Astrocyte of the spinal cord (primary cell): ENCODE results near the gene SERPINI1.
"Not testable (repeated sequence)": the region's sequence is repeated elsewhere in the genome, so short reads cannot be mapped to it uniquely, and the experiment has no call there.

Experiments
- DNase-seq: peaks from one replicate; pipeline ENCODE4 v3.0.0; 2011; ENCODE audit warnings: low read depth, low spot score
- H3K4me3 ChIP-seq: 2 replicates; pipeline ENCODE4 v1.5.1; 2011; ENCODE audit warnings: low read depth, mild to moderate bottlenecking, low read length, moderate library complexity
- in situ Hi-C: cut with HindIII; loops from 2 replicates; pipeline ENCODE4 v1.10.0; 2017; ENCODE audit warnings: low sequenced_read_pairs
- TF ChIP-seq, protein P1 (sequence below): IDR thresholded peaks from 2 replicates; pipeline ENCODE4 v1.5.1; 2012; ENCODE audit warnings: low read depth, mild to moderate bottlenecking, low read length, inconsistent platforms

Gene SERPINI1

DNA sequence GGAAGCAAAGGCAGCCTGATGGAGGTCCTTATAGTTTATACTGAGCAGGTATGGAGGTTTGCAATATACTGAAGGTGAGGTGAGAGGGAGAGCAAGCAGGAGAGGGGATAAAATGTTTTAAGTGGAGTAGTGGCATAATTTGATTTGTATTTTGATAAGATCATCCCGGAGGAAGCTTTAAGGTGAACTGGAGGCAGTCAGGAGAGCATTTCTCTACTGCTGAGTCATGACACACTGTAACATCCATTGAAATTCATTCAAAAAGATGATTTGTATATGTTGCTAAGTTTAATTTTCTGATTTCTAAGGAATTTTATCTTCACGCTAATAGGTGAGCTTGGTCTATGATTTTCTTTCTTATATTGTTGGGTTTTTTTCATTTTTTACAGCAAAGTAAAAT is 81.4 kb downstream of the SERPINI1 start:
- TF ChIP-seq, protein P1, sequence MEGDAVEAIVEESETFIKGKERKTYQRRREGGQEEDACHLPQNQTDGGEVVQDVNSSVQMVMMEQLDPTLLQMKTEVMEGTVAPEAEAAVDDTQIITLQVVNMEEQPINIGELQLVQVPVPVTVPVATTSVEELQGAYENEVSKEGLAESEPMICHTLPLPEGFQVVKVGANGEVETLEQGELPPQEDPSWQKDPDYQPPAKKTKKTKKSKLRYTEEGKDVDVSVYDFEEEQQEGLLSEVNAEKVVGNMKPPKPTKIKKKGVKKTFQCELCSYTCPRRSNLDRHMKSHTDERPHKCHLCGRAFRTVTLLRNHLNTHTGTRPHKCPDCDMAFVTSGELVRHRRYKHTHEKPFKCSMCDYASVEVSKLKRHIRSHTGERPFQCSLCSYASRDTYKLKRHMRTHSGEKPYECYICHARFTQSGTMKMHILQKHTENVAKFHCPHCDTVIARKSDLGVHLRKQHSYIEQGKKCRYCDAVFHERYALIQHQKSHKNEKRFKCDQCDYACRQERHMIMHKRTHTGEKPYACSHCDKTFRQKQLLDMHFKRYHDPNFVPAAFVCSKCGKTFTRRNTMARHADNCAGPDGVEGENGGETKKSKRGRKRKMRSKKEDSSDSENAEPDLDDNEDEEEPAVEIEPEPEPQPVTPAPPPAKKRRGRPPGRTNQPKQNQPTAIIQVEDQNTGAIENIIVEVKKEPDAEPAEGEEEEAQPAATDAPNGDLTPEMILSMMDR: no peak

DNA sequence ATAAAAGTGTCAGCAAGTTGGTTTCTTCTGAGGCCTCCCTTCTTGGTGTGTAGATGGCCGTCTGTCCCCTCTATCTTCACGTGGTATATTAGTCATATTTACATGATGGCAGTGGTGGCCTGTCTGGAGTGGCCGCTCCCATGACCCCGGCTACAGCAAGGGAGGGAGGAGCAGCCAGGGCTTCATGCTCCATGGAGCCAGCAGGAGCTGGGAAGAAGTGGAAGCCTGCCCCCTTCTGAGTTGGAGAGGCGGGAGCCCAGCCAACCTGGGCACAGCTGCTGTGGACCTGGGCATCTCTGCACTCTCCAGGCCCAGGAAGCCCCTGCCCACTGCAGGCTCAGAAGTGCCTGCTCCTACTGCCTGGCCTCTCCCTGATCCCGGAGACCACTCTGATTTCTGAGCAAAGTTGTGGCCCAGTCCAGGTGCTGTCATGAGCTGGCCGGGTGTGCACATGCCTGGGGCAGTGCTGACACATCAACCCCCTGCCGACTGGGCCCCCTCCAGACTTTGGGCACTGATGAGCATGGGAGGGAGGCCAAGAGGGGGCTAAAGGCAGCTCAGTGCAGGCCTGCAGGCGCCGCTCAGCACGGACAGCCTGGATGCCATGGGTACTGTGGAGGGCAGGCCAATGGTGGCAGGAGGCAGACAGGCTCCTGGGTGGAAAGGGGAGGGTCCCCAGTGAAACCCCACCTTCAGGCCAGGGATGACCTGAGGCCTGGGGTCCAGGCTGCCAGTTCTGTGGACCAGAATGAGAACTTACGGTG is 84.8 kb downstream of the SERPINI1 start:
- in situ Hi-C loops: no loop called here
- H3K4me3 ChIP-seq: no peak overlapping the region
- TF ChIP-seq, protein P1: no peak
- no peak for DNase-seq

More for the DNA sequence above, 81.4 kb downstream of the SERPINI1 start:
- H3K4me3 ChIP-seq: no peak overlapping the region
- no peak for DNase-seq
- in situ Hi-C loops: no loop called here

DNA sequence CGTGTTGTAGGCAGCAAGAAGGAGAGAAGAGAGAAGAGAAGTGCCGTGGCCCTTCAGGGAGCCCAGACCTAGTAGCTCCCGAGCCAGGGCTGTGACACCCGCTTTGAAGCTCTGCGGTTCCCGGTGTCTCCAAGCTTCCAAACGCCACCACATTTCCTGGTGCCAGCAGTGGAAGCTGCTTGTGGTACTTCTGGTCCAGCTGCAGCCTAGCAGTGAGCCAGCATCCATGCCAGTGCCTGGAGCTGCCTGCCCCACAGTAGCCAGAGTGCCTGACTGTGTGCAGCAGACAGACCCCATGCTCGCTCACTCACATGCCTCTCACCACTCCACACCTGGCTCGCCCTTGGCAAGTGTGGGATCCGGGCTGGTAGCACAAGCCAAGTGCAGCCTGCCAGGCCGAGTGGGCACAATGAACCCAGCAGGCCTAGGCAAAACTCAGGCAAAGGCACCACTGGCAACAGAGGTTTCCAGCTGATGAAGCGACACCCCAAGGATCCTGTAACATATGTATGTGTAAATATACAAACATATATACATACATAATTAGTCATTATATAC is 85.8 kb downstream of the SERPINI1 start:
- no peak overlapping the region for H3K4me3 ChIP-seq
- TF ChIP-seq, protein P1: no peak
- no peak for DNase-seq
- in situ Hi-C loops: no loop called here

- in situ Hi-C loops: no loop called here
- DNase-seq: no peak
Observed at GRCh38 chr3:167823738-167824137, 88.2 kb downstream of the SERPINI1 start.

DNA sequence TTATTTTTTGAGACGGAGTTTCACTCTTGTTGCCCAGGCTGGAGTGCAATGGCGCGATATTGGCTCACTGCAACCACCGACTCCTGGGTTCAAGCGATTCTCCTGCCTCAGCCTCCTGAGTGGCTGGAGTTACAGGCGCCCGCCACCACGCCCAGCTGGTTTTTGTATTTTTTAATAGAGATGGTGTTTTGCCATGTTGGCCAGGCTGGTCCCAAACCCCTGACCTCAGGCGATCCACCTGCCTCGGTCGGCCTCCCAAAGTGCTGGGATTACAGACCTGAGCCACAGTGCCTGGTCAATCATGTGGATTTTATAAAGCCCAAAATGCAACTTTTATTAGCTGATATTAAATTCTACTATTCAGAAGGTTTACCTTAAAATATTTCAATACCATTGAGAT is 92.1 kb downstream of the SERPINI1 start:
- in situ Hi-C loops, DNase-seq: not testable (repeated sequence)

More at GRCh38 chr3:167823738-167824137, 88.2 kb downstream of the SERPINI1 start:
- TF ChIP-seq, protein P1: no peak
- no peak overlapping the region for H3K4me3 ChIP-seq

GRCh38 chr3:167829071-167829470 is 93.5 kb downstream of the SERPINI1 start:
- DNase-seq: no peak
- TF ChIP-seq, protein P1: no peak
- H3K4me3 ChIP-seq: no peak overlapping the region
- in situ Hi-C loops: no loop called here

More for the DNA sequence above, 92.1 kb downstream of the SERPINI1 start:
- H3K4me3 ChIP-seq: not testable (repeated sequence)

GRCh38 chr3:167830007-167830406 is 94.5 kb downstream of the SERPINI1 start:
- in situ Hi-C loops: no loop called here
- H3K4me3 ChIP-seq: no peak overlapping the region
- TF ChIP-seq, protein P1: no peak
- no peak for DNase-seq
